ENCODE results near the gene GNB1. TPM values are rescaled to one million over a fixed set of nuclear protein-coding genes. Genes with fewer than 3 reads are reported as not detected.

GNB1 gene
- total RNA-seq, 1 experiment from 2014 or later, result 339 TPM

GRCh38 chr1:1881727-1882126 is 9.2 kb downstream of the GNB1 start:
- ChIA-PET POLR2A (interaction anchor here (0.6 to 1.0 kb wide), 2 partner anchors 10 to 24 kb away, joined by 3 to 7 read pairs; no protein-coding TSS in a partner anchor), CTCF (interaction anchor here (0.9 to 1.6 kb wide), 2 partner anchors 23 to 24 kb away, joined by 3 to 5 read pairs; no protein-coding TSS in a partner anchor)
- Mint-ChIP-seq H3K27me3 (ENCODE audit: low read depth) (no peaks in the 10 kb centered on the region), H3K4me1 (peaks cover 46% of the 10 kb centered on the region), H3K4me3 (no peak overlapping the region), H3K9me3 (peaks cover 4% of the 10 kb centered on the region; the same call in 1 of the 2 replicates), H3K27ac (peak overlapping the region; percentile 64), H3K36me3 (peaks cover 21% of the 10 kb centered on the region)
- DNase-seq (ENCODE audit: low spot score) (no peak), ATAC-seq (no peak; the same call in 1 of the 2 replicates)
- TF ChIP-seq RELA (CRISPR knock-in tag; IDR thresholded peaks at IDR 0.05; ENCODE audit: borderline replicate concordance) (no peak), CREB1 (CRISPR knock-in tag; IDR thresholded peaks at IDR 0.05) (no peak), E2F4 (CRISPR knock-in tag; IDR thresholded peaks at IDR 0.05; ENCODE audit: borderline replicate concordance, low read depth) (no peak), ZNF416 (CRISPR knock-in tag; IDR thresholded peaks at IDR 0.05) (no peak), TEAD1 (CRISPR knock-in tag; IDR thresholded peaks at IDR 0.05) (no peak), CTCF (IDR thresholded peaks at IDR 0.05) (no peak), ZNF396 (CRISPR knock-in tag; IDR thresholded peaks at IDR 0.05; ENCODE audit: borderline replicate concordance) (no peak), JUN (CRISPR knock-in tag; IDR thresholded peaks at IDR 0.05) (no peak), ZNF532 (CRISPR knock-in tag; IDR thresholded peaks at IDR 0.05; ENCODE audit: borderline replicate concordance) (no peak), ELF4 (CRISPR knock-in tag; IDR thresholded peaks at IDR 0.05; ENCODE audit: low read depth) (no peak), ATF3 (CRISPR knock-in tag; conservative IDR thresholded peaks at IDR 0.05) (no peak), NR1H2 (CRISPR knock-in tag; IDR thresholded peaks at IDR 0.05) (no peak), ZMAT4 (CRISPR knock-in tag; IDR thresholded peaks at IDR 0.05) (no peak), PRRX2 (CRISPR knock-in tag; IDR thresholded peaks at IDR 0.05) (no peak), GABPB1 (CRISPR knock-in tag; IDR thresholded peaks at IDR 0.05) (no peak), RORB (CRISPR knock-in tag; IDR thresholded peaks at IDR 0.05) (no peak), E2F5 (CRISPR knock-in tag; IDR thresholded peaks at IDR 0.05) (no peak)

Measured in WTC11 (cell line).